ENCODE results near the gene CASP7. TPM values are rescaled to one million over a fixed set of nuclear protein-coding genes. Genes with fewer than 3 reads are reported as not detected.

The CASP7 gene
- 10 to 100 TPM; 31.2 to 45.8 TPM for total RNA-seq

- H3K4me3 Mint-ChIP-seq: peak within 1 kb of the TSS; percentile 98
- H3K4me1 Mint-ChIP-seq (ENCODE audit: low read depth in 2 of 2): peaks cover 49 to 53% of the 10 kb centered on the region in 2 donors
- ATAC-seq (peak; percentile 92 to 96), DNase-seq (ENCODE audit: low spot score) (peak; percentile 92)
- H3K36me3 Mint-ChIP-seq: peaks cover 21% of the 10 kb centered on the region
- H3K27ac Mint-ChIP-seq: peak within 1 kb of the TSS; percentile 96 to 97
- peaks cover under 1 to 2% of the 10 kb centered on the region in 2 donors for H3K27me3 Mint-ChIP-seq
- peaks cover 3% of the 10 kb centered on the region for H3K9me3 Mint-ChIP-seq
Observed at GRCh38 chr10:113679463-113680189, at the start of gene CASP7. CASP7 (plus strand) TSS chr10:113679912; CDS start chr10:113697494, 17,582 bp downstream.

GRCh38 chr10:113630929-113631533, 48.7 kb upstream of the CASP7 start:
- Mint-ChIP-seq H3K36me3 (no peaks in the 10 kb centered on the region), H3K4me3 (no peak overlapping the region), H3K9me3 (no peaks in the 10 kb centered on the region), H3K27me3 (peaks cover 11 to 21% of the 10 kb centered on the region in 2 donors), H3K27ac (no peak overlapping the region), H3K4me1 (ENCODE audit: low read depth in 2 of 2) (no peaks in the 10 kb centered on the region)
- ATAC-seq (no peak), DNase-seq (ENCODE audit: low spot score) (no peak)

- Mint-ChIP-seq H3K4me1 (ENCODE audit: low read depth in 2 of 2) (no peaks in the 10 kb centered on the region), H3K36me3 (no peaks in the 10 kb centered on the region)
- no peak for ATAC-seq
Observed at GRCh38 chr10:113631684-113632367, 47.9 kb upstream of the CASP7 start.

GRCh38 chr10:113639966-113640365, 39.7 kb upstream of the CASP7 start:
- H3K27ac Mint-ChIP-seq: no peak overlapping the region
- no peaks in the 10 kb centered on the region for H3K36me3 Mint-ChIP-seq
- H3K4me3 Mint-ChIP-seq: no peak overlapping the region
- no peak for ATAC-seq
- H3K9me3 Mint-ChIP-seq: peaks cover 3% of the 10 kb centered on the region
- peaks cover 23 to 56% of the 10 kb centered on the region in 2 donors for H3K27me3 Mint-ChIP-seq
- no peak for DNase-seq (ENCODE audit: low spot score)
- no peaks in the 10 kb centered on the region for H3K4me1 Mint-ChIP-seq (ENCODE audit: low read depth in 2 of 2)

More at GRCh38 chr10:113631684-113632367, 47.9 kb upstream of the CASP7 start:
- H3K27ac Mint-ChIP-seq: no peak overlapping the region
- no peaks in the 10 kb centered on the region for H3K9me3 Mint-ChIP-seq
- DNase-seq (ENCODE audit: low spot score): no peak
- peaks cover 11 to 26% of the 10 kb centered on the region in 2 donors for H3K27me3 Mint-ChIP-seq
- H3K4me3 Mint-ChIP-seq: no peak overlapping the region

- H3K27ac Mint-ChIP-seq: no peak overlapping the region
- peaks cover 22 to 52% of the 10 kb centered on the region in 2 donors for H3K27me3 Mint-ChIP-seq
- H3K4me1 Mint-ChIP-seq (ENCODE audit: low read depth in 2 of 2): no peaks in the 10 kb centered on the region
- ATAC-seq (no peak), DNase-seq (ENCODE audit: low spot score) (no peak)
- H3K9me3 Mint-ChIP-seq: peaks cover 3% of the 10 kb centered on the region
- H3K36me3 Mint-ChIP-seq: no peaks in the 10 kb centered on the region
- H3K4me3 Mint-ChIP-seq: no peak overlapping the region
Observed at GRCh38 chr10:113641702-113642101, 38.0 kb upstream of the CASP7 start.

GRCh38 chr10:113643183-113643582, 36.5 kb upstream of the CASP7 start:
- Mint-ChIP-seq H3K4me1 (ENCODE audit: low read depth in 2 of 2) (no peaks in the 10 kb centered on the region), H3K27me3 (peaks cover 29 to 61% of the 10 kb centered on the region in 2 donors), H3K27ac (no peak overlapping the region), H3K36me3 (no peaks in the 10 kb centered on the region), H3K9me3 (no peaks in the 10 kb centered on the region), H3K4me3 (no peak overlapping the region)
- ATAC-seq (no peak), DNase-seq (ENCODE audit: low spot score) (no peak)

GRCh38 chr10:113644185-113645120, 35.3 kb upstream of the CASP7 start:
- H3K4me1 Mint-ChIP-seq (ENCODE audit: low read depth in 2 of 2): no peaks in the 10 kb centered on the region
- H3K27me3 Mint-ChIP-seq: peaks cover 31 to 74% of the 10 kb centered on the region in 2 donors
- ATAC-seq: no peak
- no peaks in the 10 kb centered on the region for H3K9me3 Mint-ChIP-seq
- H3K27ac Mint-ChIP-seq: no peak overlapping the region
- no peak overlapping the region for H3K4me3 Mint-ChIP-seq
- H3K36me3 Mint-ChIP-seq: no peaks in the 10 kb centered on the region
- DNase-seq (ENCODE audit: low spot score): no peak

- no peaks in the 10 kb centered on the region for H3K36me3 Mint-ChIP-seq
- H3K27me3 Mint-ChIP-seq: peaks cover 29 to 64% of the 10 kb centered on the region in 2 donors
- no peak overlapping the region for H3K4me3 Mint-ChIP-seq
- H3K4me1 Mint-ChIP-seq (ENCODE audit: low read depth in 2 of 2): no peaks in the 10 kb centered on the region
- no peaks in the 10 kb centered on the region for H3K9me3 Mint-ChIP-seq
- H3K27ac Mint-ChIP-seq: no peak overlapping the region
- DNase-seq (ENCODE audit: low spot score) (no peak), ATAC-seq (peak in 1 of 2 donors; percentile 24)
Observed at GRCh38 chr10:113646336-113647201, 33.1 kb upstream of the CASP7 start.

GRCh38 chr10:113647812-113648211, 31.9 kb upstream of the CASP7 start:
- Mint-ChIP-seq H3K4me3 (no peak overlapping the region), H3K27me3 (peaks cover 29 to 58% of the 10 kb centered on the region in 2 donors), H3K27ac (no peak overlapping the region), H3K9me3 (no peaks in the 10 kb centered on the region), H3K4me1 (ENCODE audit: low read depth in 2 of 2) (no peaks in the 10 kb centered on the region), H3K36me3 (no peaks in the 10 kb centered on the region)
- ATAC-seq (no peak), DNase-seq (ENCODE audit: low spot score) (no peak)

- H3K27ac Mint-ChIP-seq: no peak overlapping the region
- H3K36me3 Mint-ChIP-seq: no peaks in the 10 kb centered on the region
- peaks cover 27 to 55% of the 10 kb centered on the region in 2 donors for H3K27me3 Mint-ChIP-seq
- H3K9me3 Mint-ChIP-seq: no peaks in the 10 kb centered on the region
- no peaks in the 10 kb centered on the region for H3K4me1 Mint-ChIP-seq (ENCODE audit: low read depth in 2 of 2)
- ATAC-seq: no peak
- DNase-seq (ENCODE audit: low spot score): no peak
- H3K4me3 Mint-ChIP-seq: no peak overlapping the region
Observed at GRCh38 chr10:113648478-113648877, 31.2 kb upstream of the CASP7 start.

- Mint-ChIP-seq H3K9me3 (no peaks in the 10 kb centered on the region), H3K4me1 (ENCODE audit: low read depth in 2 of 2) (no peaks in the 10 kb centered on the region), H3K27ac (no peak overlapping the region), H3K4me3 (no peak overlapping the region), H3K36me3 (no peaks in the 10 kb centered on the region), H3K27me3 (peaks cover 32 to 62% of the 10 kb centered on the region in 2 donors)
- DNase-seq (ENCODE audit: low spot score): no peak
- no peak for ATAC-seq
Observed at GRCh38 chr10:113650172-113650571, 29.5 kb upstream of the CASP7 start.

GRCh38 chr10:113651021-113651420, 28.7 kb upstream of the CASP7 start:
- no peak overlapping the region for H3K4me3 Mint-ChIP-seq
- H3K4me1 Mint-ChIP-seq (ENCODE audit: low read depth in 2 of 2): no peaks in the 10 kb centered on the region
- H3K27me3 Mint-ChIP-seq: peaks cover 33 to 60% of the 10 kb centered on the region in 2 donors
- no peak for DNase-seq (ENCODE audit: low spot score)
- ATAC-seq: no peak
- H3K9me3 Mint-ChIP-seq: no peaks in the 10 kb centered on the region
- H3K27ac Mint-ChIP-seq: no peak overlapping the region
- no peaks in the 10 kb centered on the region for H3K36me3 Mint-ChIP-seq
